GM10847 (cell line): ENCODE data around the gene ACTN4.

Experiments used
- POLR2A ChIP-seq: IDR thresholded peaks from 2 replicates; pipeline ENCODE4 v1.6.1; 2011; ENCODE audit not compliant: insufficient read length; ENCODE audit errors: extremely low read depth

The ACTN4 gene

GRCh38 chr19:38654628-38655055 lies 7.2 kb downstream of the ACTN4 start:
- no peak for TF ChIP-seq POLR2A

GRCh38 chr19:38655148-38655824 lies 7.8 kb downstream of the ACTN4 start:
- no peak for TF ChIP-seq POLR2A

GRCh38 chr19:38656171-38656981 lies 8.9 kb downstream of the ACTN4 start:
- TF ChIP-seq POLR2A, result no peak

GRCh38 chr19:38657633-38658222 lies 10.3 kb downstream of the ACTN4 start:
- TF ChIP-seq POLR2A, result no peak

- no peak for TF ChIP-seq POLR2A
Measured at GRCh38 chr19:38658462-38659306, 11.2 kb downstream of the ACTN4 start.

GRCh38 chr19:38660724-38661123 lies 13.3 kb downstream of the ACTN4 start:
- no peak for TF ChIP-seq POLR2A

- no peak for TF ChIP-seq POLR2A
Measured at GRCh38 chr19:38661136-38661535, 13.7 kb downstream of the ACTN4 start.

- TF ChIP-seq POLR2A, result no peak
Measured at GRCh38 chr19:38661996-38662395, 14.5 kb downstream of the ACTN4 start.

GRCh38 chr19:38662537-38663155 lies 15.2 kb downstream of the ACTN4 start:
- TF ChIP-seq POLR2A, result no peak

- TF ChIP-seq POLR2A, result no peak
Measured at GRCh38 chr19:38663156-38663651, 15.8 kb downstream of the ACTN4 start.

- no peak for TF ChIP-seq POLR2A
Measured at GRCh38 chr19:38663957-38664502, 16.6 kb downstream of the ACTN4 start.

GRCh38 chr19:38664503-38665211 lies 17.2 kb downstream of the ACTN4 start:
- TF ChIP-seq POLR2A, result no peak

GRCh38 chr19:38665219-38665931 lies 17.9 kb downstream of the ACTN4 start:
- no peak for TF ChIP-seq POLR2A
